HepG2 (cell line): ENCODE results near the gene PPP4C. TPM values are rescaled to one million over a fixed set of nuclear protein-coding genes. Genes with fewer than 3 reads are reported as not detected.

Source experiments
- ATAC-seq: fragments of 200-7000 bp; cut with Tn5 transposase; 3 replicates; pipeline ENCODE4 v1.9.1; 2020; ENCODE audit warnings: mild to moderate bottlenecking, moderate library complexity
- BruUV-seq: library from RNA; stranded (reverse); fragments of 400-500 nt; replicated peaks from 2 replicates; lab custom pipeline; 2021; lab: Mats Ljungman, UMichigan
- CTCF ChIA-PET: fragments of 300-600 bp; formaldehyde crosslinking; extraction: SDS; loops from one replicate; lab custom pipeline; 2021; ENCODE audit warnings: low total read pairs, inconsistent platforms, low intra/inter-chr PET ratio; lab: Yijun Ruan, JAX
- POLR2A ChIA-PET: fragments of 350-600 bp; sonication (Branson Sonifier 250); formaldehyde crosslinking; loops from one replicate; lab custom pipeline; 2020; ENCODE audit warnings: antibody characterized with exemption, inconsistent platforms; lab: Yijun Ruan, JAX
- DNase-seq: peaks from one replicate; pipeline ENCODE4 v3.0.0-alpha.2; 2015; ENCODE audit warnings: low spot score
- FAIRE-seq: peaks from 3 replicates; lab custom pipeline; 2011; peaks lifted over from hg19 to GRCh38; lab: Jason Lieb, UNC
- H2AFZ ChIP-seq: one replicate; pipeline ENCODE4 v1.6.1; 2011; ENCODE audit warnings: low read length, inconsistent platforms
- H3K27ac ChIP-seq: fragments of 300-600 bp; 3 replicates; pipeline ENCODE4 v1.8.0; 2011; ENCODE audit warnings: mixed run types, mild to moderate bottlenecking, mixed read lengths, low read length, inconsistent platforms; ENCODE audit not compliant: insufficient read depth; ENCODE audit errors: extremely low read length
- H3K27me3 ChIP-seq, 2 experiments: fragments of 200-600 bp in 1 of 2; 2 replicates in 1 of 2; 3 replicates in 1 of 2; pipeline versions ENCODE4 v1.6.0 to v1.8.0; 2011; ENCODE audit warnings: low read length in 2 of 2, mild to moderate bottlenecking in 2 of 2, moderate library complexity in 2 of 2, inconsistent platforms in 1 of 2; ENCODE audit not compliant: insufficient read depth in 2 of 2, control insufficient read depth in 1 of 2
- H3K36me3 ChIP-seq, 2 experiments: fragments of 200-600 bp in 1 of 2; replicated peaks in 1 of 2; 2 replicates in 1 of 2; 3 replicates in 1 of 2; pipeline versions ENCODE4 v1.5.1 to v1.8.0; 2011; ENCODE audit warnings: low read length in 2 of 2, inconsistent platforms in 1 of 2; ENCODE audit not compliant: insufficient read depth in 2 of 2, control insufficient read depth in 1 of 2
- H3K4me1 ChIP-seq: 2 replicates; pipeline ENCODE4 v1.5.1; 2012; ENCODE audit warnings: low read length, inconsistent platforms; ENCODE audit not compliant: insufficient read depth
- H3K4me2 ChIP-seq: 2 replicates; pipeline ENCODE4 v1.6.0; 2011; ENCODE audit warnings: low read depth, low read length, inconsistent platforms
- H3K4me3 ChIP-seq, 3 experiments: fragments of 200-600 bp in 1 of 3; sonication (generic), shearing (Covaris generic) in 1 of 3; replicated peaks in 1 of 3; 2 replicates each; pipeline ENCODE4 v1.5.1; 2011 to 2016; ENCODE audit warnings: low read length in 3 of 3, inconsistent platforms in 2 of 3, low read depth in 2 of 3, mild to moderate bottlenecking in 2 of 3, control low read depth in 1 of 3, mixed read lengths in 1 of 3; ENCODE audit not compliant: insufficient read depth in 1 of 3
- H3K79me2 ChIP-seq: one replicate; pipeline ENCODE4 v1.6.1; 2011; ENCODE audit warnings: low read length, inconsistent platforms; ENCODE audit not compliant: insufficient read depth
- H3K9ac ChIP-seq: 2 replicates; pipeline ENCODE4 v1.6.0; 2011; ENCODE audit warnings: mild to moderate bottlenecking, low read depth, low read length, inconsistent platforms; ENCODE audit not compliant: insufficient read depth
- H3K9me3 ChIP-seq: 2 replicates; pipeline ENCODE4 v1.5.1; 2012; ENCODE audit warnings: mild to moderate bottlenecking, low read length
- H4K20me1 ChIP-seq: 2 replicates; pipeline ENCODE4 v1.6.0; 2011; ENCODE audit warnings: inconsistent platforms, mild to moderate bottlenecking, low read length, moderate library complexity; ENCODE audit not compliant: insufficient read depth
- MAF1 ChIP-seq: sonication (generic); formaldehyde crosslinking; IDR thresholded peaks from 2 replicates; pipeline ENCODE4 v1.5.0; 2020; ENCODE audit warnings: missing genetic modification reagents, borderline replicate concordance
- REPIN1 ChIP-seq: sonication (generic); formaldehyde crosslinking; IDR thresholded peaks from 2 replicates; pipeline ENCODE4 v1.8.0; 2022; ENCODE audit warnings: missing genetic modification reagents, low read depth, mild to moderate bottlenecking, borderline replicate concordance
- WGBS: methylation state at CpG from one replicate; pipeline ENCODE4 v1.1.6; 2017; ENCODE audit warnings: low lambda C conversion rate; 5-methylcytosine and 5-hydroxymethylcytosine counted together
- in situ Hi-C: cut with HindIII; loops from 2 replicates; pipeline ENCODE4 v1.10.0; 2017; ENCODE audit warnings: low pct_unique_long_range_greater_than_20kb; ENCODE audit not compliant: extremely low pct_ligation_motif_present
- intact Hi-C: fragments of 100-400 bp; cut with micrococcal nuclease; formaldehyde crosslinking; loops from one replicate; pipeline ENCODE4 v1.10.0; 2022; ENCODE audit not compliant: unreplicated experiment
- polyA plus RNA-seq, 8 experiments: library from polyadenylated mRNA; depleted of rRNA in 3 of 8; stranded (reverse) in 7 of 8; unstranded in 1 of 8; fragments of >200 nt; fragmentation: Illumina TruSeq in 4 of 8; extraction: Trizol in 4 of 8; gene quantifications; 2 replicates each; pipeline versions ENCODE4 v1.2.1 to v1.2.3, GENCODE V29; 2011 to 2016; ENCODE audit warnings: low read depth in 4 of 8, missing spikeins in 1 of 8, mixed read lengths in 1 of 8; ENCODE audit not compliant: insufficient read depth in 1 of 8
- total RNA-seq, 5 experiments: library from RNA; depleted of rRNA; stranded (reverse); fragments of >200 nt; fragmentation: Illumina TruSeq; extraction: Trizol; gene quantifications; 2 replicates each; pipeline ENCODE4 v1.2.3, GENCODE V29; 2016; ENCODE audit warnings: low read depth in 1 of 5
- TF ChIP-seq, protein P1 (sequence below): sonication (generic); formaldehyde crosslinking; IDR thresholded peaks from 2 replicates; pipeline ENCODE4; 2020; ENCODE audit warnings: missing genetic modification reagents, mild to moderate bottlenecking, borderline replicate concordance
- TF ChIP-seq, protein P2 (sequence below): sonication (generic); formaldehyde crosslinking; IDR thresholded peaks from 2 replicates; pipeline ENCODE4 v1.4.0; 2020; ENCODE audit warnings: mild to moderate bottlenecking, missing genetic modification reagents

PPP4C gene
- total and polyA plus RNA-seq, 2 of the 13 experiments (the other 11 are each of a cell fraction or from before 2014, with no cell fraction given) = 176 to 220 TPM

DNA sequence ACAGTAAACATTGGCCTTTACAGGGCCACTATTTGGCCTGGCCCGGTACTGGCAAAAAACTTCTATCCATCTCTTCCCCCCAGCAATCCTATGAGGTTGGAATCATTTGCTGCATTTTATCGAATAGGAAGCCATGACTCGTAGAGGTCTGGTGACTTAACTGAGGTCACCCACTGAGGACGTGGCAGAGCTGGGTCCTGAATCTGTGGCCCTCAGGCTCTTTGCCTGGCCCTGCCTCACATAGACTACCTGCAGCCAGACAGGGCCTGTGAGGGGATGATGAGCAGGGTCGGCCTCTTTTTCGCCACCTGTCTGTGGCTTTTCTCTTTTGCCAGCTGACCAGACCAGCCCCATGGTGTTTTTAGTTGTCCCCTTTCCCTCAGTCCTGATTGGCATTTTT, 1.9 kb downstream of the PPP4C start:
- Histone ChIP-seq H3K79me2 (peaks cover 51% of the 10 kb centered on the region), H3K4me2 (peak overlapping the region; percentile 91), H3K36me3 (peaks cover 19 to 39% of the 10 kb centered on the region in 2 experiments), H3K9ac (peak overlapping the region; percentile 90), H3K27me3 (no peaks in the 10 kb centered on the region; a peak in 1 of 5 replicates), H2AFZ (no peak overlapping the region), H3K9me3 (no peaks in the 10 kb centered on the region), H3K4me1 (peaks cover 68% of the 10 kb centered on the region), H3K4me3 (peak overlapping the region; percentile 81 to 98 (median 90); a peak in 3 of 6 replicates), H4K20me1 (peaks cover 16% of the 10 kb centered on the region), H3K27ac (peak overlapping the region; percentile 82)
- no TSS peak for BruUV-seq
- TF ChIP-seq REPIN1 (CRISPR knock-in tag) (0 out of 2 replicates have a peak, but pooled peaks have one; percentile 18), MAF1 (no peak)
- TF ChIP-seq, protein P1, sequence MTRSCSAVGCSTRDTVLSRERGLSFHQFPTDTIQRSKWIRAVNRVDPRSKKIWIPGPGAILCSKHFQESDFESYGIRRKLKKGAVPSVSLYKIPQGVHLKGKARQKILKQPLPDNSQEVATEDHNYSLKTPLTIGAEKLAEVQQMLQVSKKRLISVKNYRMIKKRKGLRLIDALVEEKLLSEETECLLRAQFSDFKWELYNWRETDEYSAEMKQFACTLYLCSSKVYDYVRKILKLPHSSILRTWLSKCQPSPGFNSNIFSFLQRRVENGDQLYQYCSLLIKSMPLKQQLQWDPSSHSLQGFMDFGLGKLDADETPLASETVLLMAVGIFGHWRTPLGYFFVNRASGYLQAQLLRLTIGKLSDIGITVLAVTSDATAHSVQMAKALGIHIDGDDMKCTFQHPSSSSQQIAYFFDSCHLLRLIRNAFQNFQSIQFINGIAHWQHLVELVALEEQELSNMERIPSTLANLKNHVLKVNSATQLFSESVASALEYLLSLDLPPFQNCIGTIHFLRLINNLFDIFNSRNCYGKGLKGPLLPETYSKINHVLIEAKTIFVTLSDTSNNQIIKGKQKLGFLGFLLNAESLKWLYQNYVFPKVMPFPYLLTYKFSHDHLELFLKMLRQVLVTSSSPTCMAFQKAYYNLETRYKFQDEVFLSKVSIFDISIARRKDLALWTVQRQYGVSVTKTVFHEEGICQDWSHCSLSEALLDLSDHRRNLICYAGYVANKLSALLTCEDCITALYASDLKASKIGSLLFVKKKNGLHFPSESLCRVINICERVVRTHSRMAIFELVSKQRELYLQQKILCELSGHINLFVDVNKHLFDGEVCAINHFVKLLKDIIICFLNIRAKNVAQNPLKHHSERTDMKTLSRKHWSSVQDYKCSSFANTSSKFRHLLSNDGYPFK (CRISPR knock-in tag) = 0 out of 2 replicates have a peak, but pooled peaks have one; percentile 24
- TF ChIP-seq, protein P2, sequence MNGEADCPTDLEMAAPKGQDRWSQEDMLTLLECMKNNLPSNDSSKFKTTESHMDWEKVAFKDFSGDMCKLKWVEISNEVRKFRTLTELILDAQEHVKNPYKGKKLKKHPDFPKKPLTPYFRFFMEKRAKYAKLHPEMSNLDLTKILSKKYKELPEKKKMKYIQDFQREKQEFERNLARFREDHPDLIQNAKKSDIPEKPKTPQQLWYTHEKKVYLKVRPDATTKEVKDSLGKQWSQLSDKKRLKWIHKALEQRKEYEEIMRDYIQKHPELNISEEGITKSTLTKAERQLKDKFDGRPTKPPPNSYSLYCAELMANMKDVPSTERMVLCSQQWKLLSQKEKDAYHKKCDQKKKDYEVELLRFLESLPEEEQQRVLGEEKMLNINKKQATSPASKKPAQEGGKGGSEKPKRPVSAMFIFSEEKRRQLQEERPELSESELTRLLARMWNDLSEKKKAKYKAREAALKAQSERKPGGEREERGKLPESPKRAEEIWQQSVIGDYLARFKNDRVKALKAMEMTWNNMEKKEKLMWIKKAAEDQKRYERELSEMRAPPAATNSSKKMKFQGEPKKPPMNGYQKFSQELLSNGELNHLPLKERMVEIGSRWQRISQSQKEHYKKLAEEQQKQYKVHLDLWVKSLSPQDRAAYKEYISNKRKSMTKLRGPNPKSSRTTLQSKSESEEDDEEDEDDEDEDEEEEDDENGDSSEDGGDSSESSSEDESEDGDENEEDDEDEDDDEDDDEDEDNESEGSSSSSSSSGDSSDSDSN (CRISPR knock-in tag) = 0 out of 2 replicates have a peak, but pooled peaks have one; percentile 23
- FAIRE-seq (no peak), DNase-seq (no peak), ATAC-seq (no peak)
- in situ Hi-C loops = loop anchor here (25.0 kb wide), 1 partner anchor 560 kb away; no protein-coding TSS in a partner anchor
- intact Hi-C loops = no loop called here
- WGBS = 85% methylated on average over 6 of the region's 6 CpGs
- ChIA-PET POLR2A (interaction anchor here (0.6 to 4.4 kb wide), 4 partner anchors 11 to 17 kb away, joined by 3 to 28 read pairs (median 4); partner anchors contain the start of gene ALDOA), CTCF (no interaction called here)
